CD8-positive, alpha-beta memory T cell (primary cell): ENCODE data around the gene PTPRZ1. TPM values are rescaled to one million over a fixed set of nuclear protein-coding genes. Genes with fewer than 3 reads are reported as not detected.

Experiments
- CTCF ChIA-PET: fragments of 350-600 bp; sonication (Branson Sonifier 250); formaldehyde crosslinking; loops from one replicate; lab custom pipeline; 2021; ENCODE audit warnings: antibody characterized with exemption; lab: Charles Lee
- POLR2A ChIA-PET: fragments of 350-600 bp; sonication (Branson Sonifier 250); formaldehyde crosslinking; loops from one replicate; lab custom pipeline; 2021; ENCODE audit warnings: antibody characterized with exemption; lab: Charles Lee
- DNase-seq, 5 donors: peaks; one replicate each; pipeline versions ENCODE4 v3.0.0 to v3.0.0-alpha.2; 2020 to 2022; ENCODE audit warnings: mixed read lengths in 1 of 5
- H3K27ac ChIP-seq: one replicate; pipeline ENCODE4 v1.7.0; 2013; ENCODE audit warnings: low read depth, mild to moderate bottlenecking, low read length, moderate library complexity
- H3K27me3 ChIP-seq: 2 replicates; pipeline ENCODE4 v1.7.0; 2013; ENCODE audit warnings: low read length, mild to moderate bottlenecking; ENCODE audit not compliant: insufficient read depth, poor library complexity, severe bottlenecking
- H3K36me3 ChIP-seq: 2 replicates; pipeline ENCODE4 v1.7.0; 2013; ENCODE audit warnings: mild to moderate bottlenecking, low read length, moderate library complexity; ENCODE audit not compliant: insufficient read depth
- H3K4me1 ChIP-seq: 2 replicates; pipeline ENCODE4 v1.7.0; 2013; ENCODE audit warnings: mild to moderate bottlenecking, low read length, moderate library complexity; ENCODE audit not compliant: insufficient read depth
- H3K4me3 ChIP-seq: 2 replicates; pipeline ENCODE4 v1.7.0; 2013; ENCODE audit warnings: mild to moderate bottlenecking, low read length
- H3K9me3 ChIP-seq: 2 replicates; pipeline ENCODE4 v1.7.0; 2013; ENCODE audit warnings: mild to moderate bottlenecking, low read length
- H3K27ac Mint-ChIP-seq, 8 donors: one replicate each; pipeline ENCODE4 v1.8.0; 2020 to 2021; ENCODE audit warnings: mixed read lengths in 8 of 8, mild to moderate bottlenecking in 6 of 8, inconsistent platforms in 3 of 8, moderate library complexity in 3 of 8
- H3K27me3 Mint-ChIP-seq, 2 donors: one replicate each; pipeline ENCODE4 v1.8.0; 2020 to 2021; ENCODE audit warnings: mixed read lengths in 2 of 2, mild to moderate bottlenecking in 1 of 2, moderate library complexity in 1 of 2
- H3K36me3 Mint-ChIP-seq, 3 donors: one replicate each; pipeline ENCODE4 v1.8.0; 2020 to 2021; ENCODE audit warnings: mixed read lengths in 3 of 3, inconsistent platforms in 1 of 3, mild to moderate bottlenecking in 1 of 3
- H3K4me1 Mint-ChIP-seq, 3 donors: one replicate each; pipeline ENCODE4 v1.8.0; 2020 to 2021; ENCODE audit warnings: mixed read lengths in 3 of 3, inconsistent platforms in 1 of 3, mild to moderate bottlenecking in 1 of 3
- H3K4me3 Mint-ChIP-seq, 7 donors: one replicate each; pipeline ENCODE4 v1.8.0; 2020 to 2021; ENCODE audit warnings: mixed read lengths in 7 of 7, mild to moderate bottlenecking in 6 of 7, moderate library complexity in 4 of 7, inconsistent platforms in 2 of 7
- H3K9me3 Mint-ChIP-seq, 5 donors: one replicate each; pipeline ENCODE4 v1.8.0; 2020 to 2022; ENCODE audit warnings: mixed read lengths in 5 of 5, mild to moderate bottlenecking in 3 of 5, moderate library complexity in 2 of 5, inconsistent platforms in 1 of 5
- polyA plus RNA-seq: library from polyadenylated mRNA; unstranded; fragments of 300-500 nt; fragmentation: Illumina TruSeq; gene quantifications from one replicate; pipeline ENCODE4 v1.2.3, GENCODE V29; 2021
- total RNA-seq, 2 experiments: library from RNA; stranded (reverse); gene quantifications; one replicate each; pipeline ENCODE4 v1.2.3, GENCODE V29; 2021

PTPRZ1 gene
- total and polyA plus RNA-seq, 3 experiments from 2014 or later = not detected

DNA sequence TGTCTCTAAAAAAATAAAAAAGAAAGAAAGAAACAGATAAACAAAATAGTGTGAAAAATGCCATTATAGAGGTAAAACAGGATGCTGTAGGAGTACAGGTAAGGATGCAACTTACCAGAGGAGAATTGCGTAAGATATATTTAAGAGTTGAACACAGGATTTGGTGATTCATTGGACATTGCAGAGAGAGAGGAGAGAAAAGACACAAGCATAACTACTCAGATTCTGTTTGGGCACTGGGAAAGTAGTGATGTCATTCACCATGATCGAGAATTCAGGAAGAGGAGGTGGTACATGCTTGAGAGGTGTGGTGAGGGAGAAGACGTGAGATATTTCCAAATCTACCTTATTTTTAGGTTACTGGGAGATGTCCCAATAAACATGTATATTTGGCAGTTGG is 173.4 kb downstream of the PTPRZ1 start:
- Histone ChIP-seq H3K4me3 (no peak overlapping the region), H3K36me3 (no peaks in the 10 kb centered on the region), H3K9me3 (no peaks in the 10 kb centered on the region), H3K27ac (no peak overlapping the region), H3K4me1 (no peaks in the 10 kb centered on the region), H3K27me3 (no peaks in the 10 kb centered on the region)
- Mint-ChIP-seq H3K9me3 (peaks cover 0 to 5% (median 0%) of the 10 kb centered on the region in 5 donors), H3K36me3 (no peaks in the 10 kb centered on the region), H3K4me1 (no peaks in the 10 kb centered on the region), H3K27ac (no peak overlapping the region), H3K27me3 (no peaks in the 10 kb centered on the region), H3K4me3 (no peak overlapping the region)
- no peak for DNase-seq
- CTCF ChIA-PET = no interaction called here
- POLR2A ChIA-PET = no interaction called here

DNA sequence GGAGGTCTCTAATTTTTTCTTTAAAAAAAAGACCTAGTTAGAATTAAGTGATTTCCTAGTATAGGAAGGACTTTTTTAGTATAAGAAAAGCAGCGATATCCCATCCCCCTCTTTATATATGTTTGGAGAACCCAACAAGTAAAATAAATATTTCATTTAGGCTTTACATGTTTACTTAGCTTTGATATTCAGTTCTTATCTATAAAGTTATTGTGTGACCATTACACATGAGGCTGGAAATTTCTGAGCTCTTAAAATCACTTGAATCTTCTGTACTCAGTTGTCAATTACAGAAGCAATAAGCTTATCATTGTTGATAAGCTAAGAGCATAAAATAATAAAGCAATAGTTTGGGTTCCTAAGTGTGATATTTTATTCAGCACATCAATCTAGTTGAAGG is 181.4 kb downstream of the PTPRZ1 start:
- no peaks in the 10 kb centered on the region for H3K4me1 ChIP-seq
- H3K4me3 Mint-ChIP-seq = no peak overlapping the region
- DNase-seq = no peak
- no peaks in the 10 kb centered on the region for H3K36me3 Mint-ChIP-seq
- CTCF ChIA-PET = no interaction called here
- H3K9me3 ChIP-seq = no peaks in the 10 kb centered on the region
- H3K27me3 Mint-ChIP-seq = no peaks in the 10 kb centered on the region
- H3K9me3 Mint-ChIP-seq = peaks cover 0 to 7% (median 0%) of the 10 kb centered on the region in 5 donors
- no peaks in the 10 kb centered on the region for H3K4me1 Mint-ChIP-seq
- no peak overlapping the region for H3K4me3 ChIP-seq
- no peaks in the 10 kb centered on the region for H3K27me3 ChIP-seq
- no peaks in the 10 kb centered on the region for H3K36me3 ChIP-seq
- POLR2A ChIA-PET = no interaction called here
- no peak overlapping the region for H3K27ac Mint-ChIP-seq
- no peak overlapping the region for H3K27ac ChIP-seq

DNA sequence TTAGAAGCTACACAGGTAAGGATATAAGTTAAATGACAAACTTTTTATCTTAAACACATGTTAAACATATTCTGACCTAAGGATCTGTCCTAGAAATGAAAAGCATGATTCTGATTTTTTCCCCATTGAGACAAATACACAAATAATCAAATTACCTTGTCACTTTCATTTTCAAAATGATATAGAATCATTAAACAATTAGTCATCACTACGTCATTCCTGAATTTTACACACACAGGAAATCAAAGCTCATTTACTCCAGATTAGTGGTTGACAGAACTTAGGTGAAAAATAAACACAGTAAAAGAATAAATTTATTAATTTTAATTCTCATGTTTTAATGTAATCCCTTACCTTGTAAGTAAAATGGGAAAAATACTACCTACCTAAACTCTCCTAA is 182.1 kb downstream of the PTPRZ1 start:
- ChIA-PET POLR2A (no interaction called here), CTCF (no interaction called here)
- Histone ChIP-seq H3K36me3 (no peaks in the 10 kb centered on the region), H3K4me3 (no peak overlapping the region), H3K4me1 (no peaks in the 10 kb centered on the region), H3K27ac (no peak overlapping the region), H3K9me3 (no peaks in the 10 kb centered on the region), H3K27me3 (no peaks in the 10 kb centered on the region)
- no peak for DNase-seq
- Mint-ChIP-seq H3K4me3 (no peak overlapping the region), H3K27me3 (no peaks in the 10 kb centered on the region), H3K9me3 (peaks cover 0 to 7% (median 0%) of the 10 kb centered on the region in 5 donors), H3K4me1 (no peaks in the 10 kb centered on the region), H3K36me3 (no peaks in the 10 kb centered on the region), H3K27ac (no peak overlapping the region)

DNA sequence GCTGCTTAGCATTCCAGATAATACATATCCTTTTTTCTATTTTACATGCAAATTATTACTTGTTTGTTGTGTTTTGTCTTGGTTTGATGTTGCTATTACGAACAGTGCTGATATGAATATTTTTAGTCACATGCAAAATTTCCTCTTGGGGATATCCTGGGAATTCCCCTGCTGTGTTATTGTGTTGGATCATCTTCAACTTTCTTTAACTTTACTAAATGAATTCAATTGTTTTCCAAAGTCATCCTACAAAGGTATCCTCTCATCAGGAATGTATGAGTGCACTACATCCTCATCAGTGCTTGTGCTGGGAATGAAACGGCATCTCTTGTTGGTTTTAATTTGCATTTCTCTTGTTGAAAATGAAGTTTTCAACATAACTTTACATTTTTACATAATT is 184.0 kb downstream of the PTPRZ1 start:
- ChIA-PET CTCF (no interaction called here), POLR2A (no interaction called here)
- Histone ChIP-seq H3K4me3 (no peak overlapping the region), H3K9me3 (no peaks in the 10 kb centered on the region), H3K27me3 (no peaks in the 10 kb centered on the region), H3K4me1 (no peaks in the 10 kb centered on the region), H3K36me3 (no peaks in the 10 kb centered on the region), H3K27ac (no peak overlapping the region)
- H3K27me3 Mint-ChIP-seq = no peaks in the 10 kb centered on the region
- DNase-seq = no peak
- no peaks in the 10 kb centered on the region for H3K4me1 Mint-ChIP-seq
- H3K4me3 Mint-ChIP-seq = no peak overlapping the region
- peak overlapping the region in 1 of 8 donors; percentile 50 for H3K27ac Mint-ChIP-seq
- H3K9me3 Mint-ChIP-seq = peaks cover 0 to 7% (median 0%) of the 10 kb centered on the region in 5 donors
- no peaks in the 10 kb centered on the region for H3K36me3 Mint-ChIP-seq

DNA sequence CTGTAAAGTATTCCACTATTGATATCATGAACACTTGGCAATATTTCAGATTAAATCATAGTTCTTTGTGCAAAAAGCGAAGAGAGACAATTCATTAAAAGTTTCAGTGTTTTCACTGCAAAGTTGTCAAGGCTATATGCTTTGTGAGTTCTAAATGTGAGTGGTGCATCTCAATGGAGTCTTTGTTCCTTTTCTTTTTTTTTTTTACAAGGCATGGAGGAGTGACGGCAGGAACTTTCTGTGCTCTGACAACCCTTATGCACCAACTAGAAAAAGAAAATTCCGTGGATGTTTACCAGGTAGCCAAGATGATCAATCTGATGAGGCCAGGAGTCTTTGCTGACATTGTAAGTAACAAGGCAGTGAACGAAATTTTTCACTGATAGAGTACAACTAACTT is 186.6 kb downstream of the PTPRZ1 start:
- Mint-ChIP-seq H3K9me3 (peaks cover 0 to 7% (median 0%) of the 10 kb centered on the region in 5 donors), H3K27ac (no peak overlapping the region), H3K27me3 (no peaks in the 10 kb centered on the region), H3K4me1 (no peaks in the 10 kb centered on the region), H3K36me3 (no peaks in the 10 kb centered on the region), H3K4me3 (no peak overlapping the region)
- no peaks in the 10 kb centered on the region for H3K27me3 ChIP-seq
- POLR2A ChIA-PET = no interaction called here
- no peak overlapping the region for H3K27ac ChIP-seq
- CTCF ChIA-PET = no interaction called here
- H3K4me3 ChIP-seq = no peak overlapping the region
- H3K9me3 ChIP-seq = no peaks in the 10 kb centered on the region
- H3K4me1 ChIP-seq = no peaks in the 10 kb centered on the region
- no peaks in the 10 kb centered on the region for H3K36me3 ChIP-seq
- no peak for DNase-seq

DNA sequence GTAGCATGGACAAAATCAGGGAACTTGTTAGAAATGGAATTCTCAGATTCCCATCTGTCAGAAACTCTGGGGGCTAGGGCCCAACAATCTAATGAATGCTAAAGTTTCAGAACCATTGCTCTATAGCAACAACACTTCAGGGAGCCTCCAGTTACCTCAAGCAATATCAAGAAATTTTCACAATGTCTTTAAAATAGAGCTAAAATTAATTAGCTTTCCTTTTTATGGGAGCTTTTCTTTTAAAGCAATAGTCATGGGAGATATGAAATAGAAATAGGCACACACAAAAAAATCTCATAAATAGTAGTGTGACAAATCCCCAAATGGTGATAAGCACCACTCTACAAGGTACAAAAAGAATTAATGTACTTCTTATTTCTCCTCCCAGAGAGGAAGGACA is 190.2 kb downstream of the PTPRZ1 start:
- DNase-seq = no peak
- Histone ChIP-seq H3K9me3 (no peaks in the 10 kb centered on the region), H3K27ac (no peak overlapping the region), H3K4me1 (no peaks in the 10 kb centered on the region), H3K4me3 (no peak overlapping the region), H3K27me3 (no peaks in the 10 kb centered on the region), H3K36me3 (no peaks in the 10 kb centered on the region)
- no peaks in the 10 kb centered on the region for H3K36me3 Mint-ChIP-seq
- H3K4me3 Mint-ChIP-seq = no peak overlapping the region
- H3K9me3 Mint-ChIP-seq = peaks cover 0 to 6% (median 2%) of the 10 kb centered on the region in 5 donors
- POLR2A ChIA-PET = no interaction called here
- H3K27me3 Mint-ChIP-seq = no peaks in the 10 kb centered on the region
- H3K4me1 Mint-ChIP-seq = no peaks in the 10 kb centered on the region
- CTCF ChIA-PET = no interaction called here
- no peak overlapping the region for H3K27ac Mint-ChIP-seq

DNA sequence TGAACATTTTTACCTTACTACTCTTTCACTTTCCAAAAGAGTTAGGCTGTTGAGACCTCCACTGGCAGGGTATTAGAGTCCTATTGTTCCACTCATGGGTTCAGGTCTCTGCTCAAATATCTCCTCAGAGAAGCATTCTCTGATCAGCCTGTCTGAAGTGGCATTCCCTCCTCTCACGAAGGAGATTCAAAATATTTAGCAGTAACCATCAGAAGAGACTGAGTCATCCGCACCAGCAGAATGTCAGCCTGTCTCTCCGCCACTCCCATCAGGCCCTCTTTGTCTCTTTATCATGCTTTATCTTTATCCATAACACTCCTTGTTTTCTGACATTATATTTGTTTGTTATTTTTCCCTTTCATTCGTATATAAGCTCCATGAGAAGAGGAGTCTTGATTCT is 192.0 kb downstream of the PTPRZ1 start:
- H3K9me3 ChIP-seq = no peaks in the 10 kb centered on the region
- H3K27me3 ChIP-seq = no peaks in the 10 kb centered on the region
- no peaks in the 10 kb centered on the region for H3K36me3 Mint-ChIP-seq
- peaks cover 0 to 7% (median 0%) of the 10 kb centered on the region in 5 donors for H3K9me3 Mint-ChIP-seq
- no peaks in the 10 kb centered on the region for H3K36me3 ChIP-seq
- H3K27me3 Mint-ChIP-seq = no peaks in the 10 kb centered on the region
- ChIA-PET CTCF (no interaction called here), POLR2A (no interaction called here)
- no peak for DNase-seq
- H3K27ac Mint-ChIP-seq = no peak overlapping the region
- no peak overlapping the region for H3K27ac ChIP-seq
- no peaks in the 10 kb centered on the region for H3K4me1 Mint-ChIP-seq
- no peak overlapping the region for H3K4me3 ChIP-seq
- no peak overlapping the region for H3K4me3 Mint-ChIP-seq
- no peaks in the 10 kb centered on the region for H3K4me1 ChIP-seq

DNA sequence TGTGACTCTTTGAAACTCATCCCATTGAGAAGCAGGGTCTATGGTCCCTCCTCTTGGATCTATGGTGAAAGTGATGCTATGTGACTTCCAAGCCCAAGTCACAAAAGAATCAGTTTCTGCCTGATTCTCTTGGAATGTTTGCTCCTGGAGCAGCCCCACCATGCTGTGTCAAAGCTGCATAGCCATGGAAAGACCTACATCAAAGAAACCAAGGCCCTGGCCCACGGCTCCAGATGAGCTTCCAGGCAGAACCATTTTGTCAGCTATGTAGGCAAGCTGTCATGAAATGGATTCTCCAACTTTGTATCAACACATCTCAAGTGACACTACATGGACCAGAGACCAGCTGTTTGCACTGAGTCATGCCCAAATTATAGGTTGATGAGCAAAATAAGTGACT is 194.1 kb downstream of the PTPRZ1 start:
- H3K4me3 Mint-ChIP-seq = no peak overlapping the region
- Histone ChIP-seq H3K9me3 (no peaks in the 10 kb centered on the region), H3K27ac (no peak overlapping the region), H3K4me3 (no peak overlapping the region), H3K36me3 (no peaks in the 10 kb centered on the region), H3K4me1 (no peaks in the 10 kb centered on the region), H3K27me3 (no peaks in the 10 kb centered on the region)
- POLR2A ChIA-PET = no interaction called here
- H3K36me3 Mint-ChIP-seq = no peaks in the 10 kb centered on the region
- H3K9me3 Mint-ChIP-seq = peaks cover 0 to 7% (median 2%) of the 10 kb centered on the region in 5 donors
- no peak overlapping the region for H3K27ac Mint-ChIP-seq
- CTCF ChIA-PET = no interaction called here
- no peaks in the 10 kb centered on the region for H3K4me1 Mint-ChIP-seq
- H3K27me3 Mint-ChIP-seq = no peaks in the 10 kb centered on the region
- DNase-seq = no peak

DNA sequence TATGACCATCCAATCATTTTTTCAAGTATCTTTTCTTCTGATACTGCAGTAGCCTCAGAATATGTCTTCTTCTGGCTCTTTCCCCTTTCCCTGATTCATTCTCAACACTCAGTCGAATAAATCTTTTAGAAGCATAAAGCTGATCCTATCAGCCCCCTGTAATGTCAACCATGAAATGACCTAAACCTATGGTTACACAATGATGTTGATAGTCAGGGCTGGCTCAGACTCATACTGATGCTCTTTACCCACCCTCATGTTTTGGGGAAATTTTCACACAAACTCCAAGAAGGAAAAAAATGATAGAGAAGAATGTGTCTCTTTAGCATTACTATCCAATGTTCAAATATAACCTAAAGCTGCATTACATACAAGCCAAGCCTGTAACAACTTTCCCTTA is 195.1 kb downstream of the PTPRZ1 start:
- no peaks in the 10 kb centered on the region for H3K4me1 ChIP-seq
- no peaks in the 10 kb centered on the region for H3K27me3 Mint-ChIP-seq
- H3K4me3 ChIP-seq = no peak overlapping the region
- ChIA-PET POLR2A (no interaction called here), CTCF (no interaction called here)
- H3K9me3 ChIP-seq = no peaks in the 10 kb centered on the region
- H3K27me3 ChIP-seq = no peaks in the 10 kb centered on the region
- no peaks in the 10 kb centered on the region for H3K4me1 Mint-ChIP-seq
- no peak for DNase-seq
- H3K4me3 Mint-ChIP-seq = no peak overlapping the region
- no peaks in the 10 kb centered on the region for H3K36me3 ChIP-seq
- peaks cover 0 to 5% (median 2%) of the 10 kb centered on the region in 5 donors for H3K9me3 Mint-ChIP-seq
- H3K27ac ChIP-seq = no peak overlapping the region
- no peak overlapping the region for H3K27ac Mint-ChIP-seq
- H3K36me3 Mint-ChIP-seq = no peaks in the 10 kb centered on the region
